Parathyroid adenoma (tissue), 2 donors: ENCODE measurements around the gene ZNF304.
A peak's percentile ranks its signal among the peaks of the same experiment; 100 is the strongest.

Experiments
- H2AFZ ChIP-seq: fragments of 300-600 bp; sonication (generic); one replicate; pipeline ENCODE4 v1.7.0; 2017; ENCODE audit warnings: antibody characterized with exemption, mild to moderate bottlenecking
- H3K27ac ChIP-seq: fragments of 300-600 bp; sonication (generic); one replicate; pipeline ENCODE4 v1.7.0; 2017
- H3K27me3 ChIP-seq: fragments of 300-600 bp; sonication (generic); one replicate; pipeline ENCODE4 v1.7.0; 2017; ENCODE audit warnings: low read length; ENCODE audit not compliant: control insufficient read depth, insufficient read depth
- H3K36me3 ChIP-seq: fragments of 300-600 bp; sonication (generic); one replicate; pipeline ENCODE4 v1.7.0; 2017; ENCODE audit warnings: low read length; ENCODE audit not compliant: control insufficient read depth, insufficient read depth
- H3K4me1 ChIP-seq: fragments of 300-600 bp; sonication (generic); one replicate; pipeline ENCODE4 v1.7.0; 2017; ENCODE audit warnings: control low read depth
- H3K4me2 ChIP-seq: fragments of 300-600 bp; sonication (generic); one replicate; pipeline ENCODE4 v1.7.0; 2017; ENCODE audit warnings: low read length
- H3K4me3 ChIP-seq: fragments of 300-600 bp; sonication (generic); one replicate; pipeline ENCODE4 v1.7.0; 2017; ENCODE audit warnings: low read depth, low read length
- H3K79me2 ChIP-seq: fragments of 300-600 bp; sonication (generic); one replicate; pipeline ENCODE4 v1.7.0; 2017; ENCODE audit warnings: control low read depth
- H3K9ac ChIP-seq: fragments of 300-600 bp; sonication (generic); one replicate; pipeline ENCODE4 v1.7.0; 2017; ENCODE audit warnings: mild to moderate bottlenecking
- H3K9me3 ChIP-seq: fragments of 300-600 bp; sonication (generic); one replicate; pipeline ENCODE4 v1.7.0; 2017; ENCODE audit warnings: low read length; ENCODE audit not compliant: control insufficient read depth
- CTCF ChIP-seq: fragments of 300-600 bp; sonication (generic); IDR thresholded peaks from one replicate; pipeline ENCODE4 v1.7.0; 2017; ENCODE audit warnings: antibody characterized with exemption, mild to moderate bottlenecking
- donor health status: primary hyperparathyroidism.

Gene ZNF304

GRCh38 chr19:57350877-57351805 lies at the start of gene ZNF304:
Gene ZNF304, plus strand, starts transcription at chr19:57351271. Its CDS starts 394 bp downstream, at chr19:57351665.
- Histone ChIP-seq H3K4me1 (peaks cover 4% of the 10 kb centered on the region), H2AFZ (peak within 1 kb of the TSS; percentile 87), H3K36me3 (no peaks in the 10 kb centered on the region), H3K9me3 (no peaks in the 10 kb centered on the region), H3K27me3 (no peaks in the 10 kb centered on the region), H3K79me2 (peaks cover 24% of the 10 kb centered on the region), H3K4me3 (peak within 1 kb of the TSS; percentile 90), H3K9ac (peak within 1 kb of the TSS; percentile 28), H3K4me2 (peak within 1 kb of the TSS; percentile 74), H3K27ac (peak within 1 kb of the TSS; percentile 61)
- no peak for TF ChIP-seq CTCF

GRCh38 chr19:57302020-57302465 lies 49.0 kb upstream of the ZNF304 start:
- H3K36me3 ChIP-seq, result no peaks in the 10 kb centered on the region

GRCh38 chr19:57302727-57303401 lies 48.2 kb upstream of the ZNF304 start:
- H3K9ac ChIP-seq, result no peak overlapping the region
- H3K27me3 ChIP-seq, result no peaks in the 10 kb centered on the region
- H3K79me2 ChIP-seq, result peaks cover 21% of the 10 kb centered on the region
- H3K36me3 ChIP-seq, result no peaks in the 10 kb centered on the region
- no peak overlapping the region for H3K4me3 ChIP-seq
- no peak for TF ChIP-seq CTCF
- H3K9me3 ChIP-seq, result no peaks in the 10 kb centered on the region
- peaks cover 13% of the 10 kb centered on the region for H3K4me1 ChIP-seq
- no peak overlapping the region for H2AFZ ChIP-seq
- H3K4me2 ChIP-seq, result no peak overlapping the region
- no peak overlapping the region for H3K27ac ChIP-seq

More at GRCh38 chr19:57302020-57302465, 49.0 kb upstream of the ZNF304 start:
- TF ChIP-seq CTCF, result no peak
- Histone ChIP-seq H3K27me3 (no peaks in the 10 kb centered on the region), H3K79me2 (peaks cover 21% of the 10 kb centered on the region), H2AFZ (no peak overlapping the region), H3K9ac (no peak overlapping the region), H3K4me2 (peak overlapping the region; percentile 14), H3K9me3 (no peaks in the 10 kb centered on the region), H3K27ac (peak overlapping the region; percentile 73), H3K4me1 (peaks cover 13% of the 10 kb centered on the region), H3K4me3 (no peak overlapping the region)

- no peak overlapping the region for H2AFZ ChIP-seq
- peaks cover 20% of the 10 kb centered on the region for H3K79me2 ChIP-seq
- no peak overlapping the region for H3K4me3 ChIP-seq
- H3K36me3 ChIP-seq, result no peaks in the 10 kb centered on the region
- H3K4me1 ChIP-seq, result peaks cover 13% of the 10 kb centered on the region
- H3K27me3 ChIP-seq, result no peaks in the 10 kb centered on the region
- H3K9ac ChIP-seq, result no peak overlapping the region
- H3K27ac ChIP-seq, result no peak overlapping the region
- H3K9me3 ChIP-seq, result no peaks in the 10 kb centered on the region
- no peak overlapping the region for H3K4me2 ChIP-seq
- TF ChIP-seq CTCF, result no peak
These were observed 46.0 kb upstream of the ZNF304 start for GRCh38 chr19:57305056-57305455.
